ENCODE measurements around the gene PPP4R2.

The PPP4R2 gene

DNA sequence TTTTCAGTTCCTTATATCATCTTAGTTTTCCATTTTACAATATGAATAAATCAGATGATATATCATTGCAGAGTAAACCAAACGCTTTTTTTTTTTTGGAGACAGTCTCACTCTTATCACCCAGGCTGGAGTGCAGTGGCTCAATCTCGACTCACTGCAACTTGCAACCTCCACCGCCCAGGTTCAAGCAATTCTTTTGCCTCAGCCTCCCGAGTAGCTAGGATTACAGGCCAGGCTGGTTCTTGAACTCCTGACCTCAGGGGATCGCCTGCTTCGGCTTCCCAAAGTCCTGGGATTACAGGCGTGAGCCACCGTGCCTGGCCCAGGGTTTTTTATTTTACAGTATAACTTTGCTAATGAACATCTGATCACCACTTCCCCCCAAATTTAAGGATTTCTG, 59.0 kb downstream of the PPP4R2 start:
- no peak overlapping the region for H3K27ac ChIP-seq (ENCODE audit: low read depth, low read length, poor library complexity, severe bottlenecking)
- H4K20me1 ChIP-seq (ENCODE audit: insufficient read depth, low read length), result no peaks in the 10 kb centered on the region
- H3K4me2 ChIP-seq (ENCODE audit: low read length), result no peak overlapping the region
- H3K79me2 ChIP-seq (ENCODE audit: insufficient read depth, low read length), result peaks cover 39% of the 10 kb centered on the region
- H3K9me3 ChIP-seq (ENCODE audit: low read length), result no peaks in the 10 kb centered on the region
- peaks cover 4% of the 10 kb centered on the region; the same call in 1 of the 2 replicates for H3F3A ChIP-seq (ENCODE audit: insufficient read depth, low read length)
- peaks cover 25% of the 10 kb centered on the region for H3K36me3 ChIP-seq (ENCODE audit: insufficient read depth, low read length)
- H3K27me3 ChIP-seq (ENCODE audit: insufficient read depth, low read length), result no peaks in the 10 kb centered on the region
- no peaks in the 10 kb centered on the region for H3K9me2 ChIP-seq (ENCODE audit: low read depth, low read length)
- TF ChIP-seq EZH2 (IDR thresholded peaks at IDR 0.05; ENCODE audit: borderline replicate concordance, low read length), result no peak
- TF ChIP-seq, protein P1, sequence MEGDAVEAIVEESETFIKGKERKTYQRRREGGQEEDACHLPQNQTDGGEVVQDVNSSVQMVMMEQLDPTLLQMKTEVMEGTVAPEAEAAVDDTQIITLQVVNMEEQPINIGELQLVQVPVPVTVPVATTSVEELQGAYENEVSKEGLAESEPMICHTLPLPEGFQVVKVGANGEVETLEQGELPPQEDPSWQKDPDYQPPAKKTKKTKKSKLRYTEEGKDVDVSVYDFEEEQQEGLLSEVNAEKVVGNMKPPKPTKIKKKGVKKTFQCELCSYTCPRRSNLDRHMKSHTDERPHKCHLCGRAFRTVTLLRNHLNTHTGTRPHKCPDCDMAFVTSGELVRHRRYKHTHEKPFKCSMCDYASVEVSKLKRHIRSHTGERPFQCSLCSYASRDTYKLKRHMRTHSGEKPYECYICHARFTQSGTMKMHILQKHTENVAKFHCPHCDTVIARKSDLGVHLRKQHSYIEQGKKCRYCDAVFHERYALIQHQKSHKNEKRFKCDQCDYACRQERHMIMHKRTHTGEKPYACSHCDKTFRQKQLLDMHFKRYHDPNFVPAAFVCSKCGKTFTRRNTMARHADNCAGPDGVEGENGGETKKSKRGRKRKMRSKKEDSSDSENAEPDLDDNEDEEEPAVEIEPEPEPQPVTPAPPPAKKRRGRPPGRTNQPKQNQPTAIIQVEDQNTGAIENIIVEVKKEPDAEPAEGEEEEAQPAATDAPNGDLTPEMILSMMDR (IDR thresholded peaks at IDR 0.05; ENCODE audit: low read length), result no peak
- H2AFZ ChIP-seq (ENCODE audit: low read length), result no peak overlapping the region
- H3K9ac ChIP-seq (ENCODE audit: low read length), result no peak overlapping the region
- no peak overlapping the region for H3K4me3 ChIP-seq (ENCODE audit: low read depth, low read length, poor library complexity, severe bottlenecking)
- H3K4me1 ChIP-seq (ENCODE audit: insufficient read depth, low read length, severe bottlenecking), result peaks cover 8% of the 10 kb centered on the region

DNA sequence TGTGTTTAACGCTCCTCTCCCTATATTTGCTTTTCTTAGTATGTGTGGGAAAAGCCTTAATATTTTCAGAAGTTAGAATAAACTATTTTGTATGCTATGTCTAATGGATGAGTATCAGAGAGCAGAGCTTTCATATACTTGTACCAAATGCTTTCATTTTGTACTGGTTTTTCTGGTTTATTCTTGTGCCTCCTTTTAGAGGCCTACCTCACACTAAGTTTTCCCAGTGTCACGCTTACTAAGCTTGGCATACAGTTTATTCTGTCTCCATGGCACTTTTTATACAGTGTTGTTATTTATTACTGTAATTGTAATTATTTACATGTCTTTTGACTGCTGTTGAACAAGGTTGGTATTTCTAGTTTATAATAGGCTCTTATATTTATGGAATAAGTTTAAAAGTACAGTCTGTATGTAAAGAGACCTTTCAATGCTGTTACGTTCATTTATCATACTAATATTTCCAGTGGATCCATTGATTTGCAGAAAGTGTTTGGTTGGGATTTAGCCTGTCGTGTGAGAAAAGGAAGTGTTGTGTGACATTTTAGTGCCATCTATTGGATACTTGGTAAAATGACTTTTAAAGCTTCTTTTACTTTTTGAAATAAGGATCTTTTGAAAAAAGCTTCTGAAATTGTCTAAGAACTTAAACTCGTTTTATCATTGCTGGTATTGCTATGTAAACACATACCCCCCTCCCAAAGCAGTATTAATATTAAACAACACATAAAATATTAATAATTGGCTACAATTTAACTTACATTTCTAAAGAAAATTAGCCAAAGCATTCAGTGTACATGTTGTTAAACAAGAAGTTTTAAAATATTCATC, 59.6 kb downstream of the PPP4R2 start:
- H3F3A ChIP-seq (ENCODE audit: insufficient read depth, low read length), result peaks cover 4% of the 10 kb centered on the region; the same call in 1 of the 2 replicates
- no peaks in the 10 kb centered on the region for H3K27me3 ChIP-seq (ENCODE audit: insufficient read depth, low read length)
- no peaks in the 10 kb centered on the region for H3K9me2 ChIP-seq (ENCODE audit: low read depth, low read length)
- H4K20me1 ChIP-seq (ENCODE audit: insufficient read depth, low read length), result no peaks in the 10 kb centered on the region
- no peak overlapping the region for H3K4me2 ChIP-seq (ENCODE audit: low read length)
- H3K79me2 ChIP-seq (ENCODE audit: insufficient read depth, low read length), result peaks cover 36% of the 10 kb centered on the region
- no peak overlapping the region for H2AFZ ChIP-seq (ENCODE audit: low read length)
- H3K4me1 ChIP-seq (ENCODE audit: insufficient read depth, low read length, severe bottlenecking), result peaks cover 8% of the 10 kb centered on the region
- H3K9me3 ChIP-seq (ENCODE audit: low read length), result no peaks in the 10 kb centered on the region
- no peak overlapping the region for H3K27ac ChIP-seq (ENCODE audit: low read depth, low read length, poor library complexity, severe bottlenecking)
- H3K36me3 ChIP-seq (ENCODE audit: insufficient read depth, low read length), result peaks cover 23% of the 10 kb centered on the region
- no peak overlapping the region for H3K9ac ChIP-seq (ENCODE audit: low read length)
- TF ChIP-seq EZH2 (IDR thresholded peaks at IDR 0.05; ENCODE audit: borderline replicate concordance, low read length), result no peak
- TF ChIP-seq, protein P1 (IDR thresholded peaks at IDR 0.05; ENCODE audit: low read length), result peak; percentile 60; the same call in 1 of the 2 replicates
- H3K4me3 ChIP-seq (ENCODE audit: low read depth, low read length, poor library complexity, severe bottlenecking), result no peak overlapping the region

DNA sequence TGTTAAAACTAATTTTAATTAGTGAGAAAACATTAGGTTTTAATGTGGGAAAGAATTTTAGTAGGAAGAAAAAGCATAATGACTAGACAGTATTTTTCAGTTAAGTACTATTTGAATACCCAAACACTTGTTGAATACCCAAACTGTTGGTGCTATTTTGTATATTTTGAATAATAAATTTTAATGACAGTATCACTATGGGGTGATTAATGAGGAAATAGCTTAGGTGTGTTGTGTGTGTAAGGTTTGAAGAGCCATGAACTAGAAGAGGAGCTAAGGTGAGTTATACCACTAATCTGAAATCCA, 60.2 kb downstream of the PPP4R2 start:
- H3K9me3 ChIP-seq (ENCODE audit: low read length), result no peaks in the 10 kb centered on the region
- H3K79me2 ChIP-seq (ENCODE audit: insufficient read depth, low read length), result peaks cover 34% of the 10 kb centered on the region
- H3F3A ChIP-seq (ENCODE audit: insufficient read depth, low read length), result peaks cover 4% of the 10 kb centered on the region; the same call in 1 of the 2 replicates
- no peak overlapping the region for H3K4me3 ChIP-seq (ENCODE audit: low read depth, low read length, poor library complexity, severe bottlenecking)
- no peak overlapping the region for H3K4me2 ChIP-seq (ENCODE audit: low read length)
- peaks cover 8% of the 10 kb centered on the region for H3K4me1 ChIP-seq (ENCODE audit: insufficient read depth, low read length, severe bottlenecking)
- H3K27me3 ChIP-seq (ENCODE audit: insufficient read depth, low read length), result no peaks in the 10 kb centered on the region
- H3K9me2 ChIP-seq (ENCODE audit: low read depth, low read length), result no peaks in the 10 kb centered on the region
- no peak overlapping the region for H2AFZ ChIP-seq (ENCODE audit: low read length)
- no peak overlapping the region for H3K9ac ChIP-seq (ENCODE audit: low read length)
- H3K36me3 ChIP-seq (ENCODE audit: insufficient read depth, low read length), result peaks cover 27% of the 10 kb centered on the region
- no peak overlapping the region for H3K27ac ChIP-seq (ENCODE audit: low read depth, low read length, poor library complexity, severe bottlenecking)
- TF ChIP-seq, protein P1 (IDR thresholded peaks at IDR 0.05; ENCODE audit: low read length), result no peak
- no peak for TF ChIP-seq EZH2 (IDR thresholded peaks at IDR 0.05; ENCODE audit: borderline replicate concordance, low read length)
- no peaks in the 10 kb centered on the region for H4K20me1 ChIP-seq (ENCODE audit: insufficient read depth, low read length)
